Uterus (tissue), 4 donors: ENCODE data around the gene MBTD1. TPM values are rescaled to one million over a fixed set of nuclear protein-coding genes. Genes with fewer than 3 reads are reported as not detected.

Experiments
- DNase-seq, 2 donors: peaks; one replicate each; pipeline ENCODE4 v3.0.0-alpha.2; 2019 to 2020
- H3K27ac ChIP-seq, 2 donors: fragments of 200-600 bp; sonication (generic); 1 replicate in 1 of 2; 2 replicates in 1 of 2; pipeline ENCODE4 v1.5.1; 2016 to 2018
- H3K27me3 ChIP-seq, 2 donors: fragments of 200-600 bp; sonication (generic); one replicate each; pipeline ENCODE4 v1.5.1; 2018 to 2019; ENCODE audit warnings: control low read depth in 1 of 2
- H3K36me3 ChIP-seq, 2 donors: fragments of 200-600 bp; sonication (generic); one replicate each; pipeline ENCODE4 v1.5.1; 2019; ENCODE audit warnings: control low read depth in 1 of 2
- H3K4me1 ChIP-seq, 2 donors: fragments of 200-600 bp; sonication (generic); one replicate each; pipeline ENCODE4 v1.5.1; 2018 to 2019; ENCODE audit warnings: control low read depth in 1 of 2
- H3K4me3 ChIP-seq, 2 donors: fragments of 200-600 bp; sonication (generic); 1 replicate in 1 of 2; 2 replicates in 1 of 2; pipeline ENCODE4 v1.5.1; 2018 to 2019; ENCODE audit warnings: mild to moderate bottlenecking in 1 of 2
- H3K9me3 ChIP-seq, 2 donors: fragments of 200-600 bp; sonication (generic); one replicate each; pipeline ENCODE4 v1.5.1; 2019; ENCODE audit warnings: control low read depth in 1 of 2
- POLR2A ChIP-seq, 2 donors: fragments of 450-650 bp; IDR thresholded peaks; one replicate each; pipeline ENCODE4 v1.6.1; 2016; ENCODE audit warnings: antibody characterized with exemption in 2 of 2, mild to moderate bottlenecking in 1 of 2, moderate library complexity in 1 of 2
- intact Hi-C: fragments of 100-400 bp; cut with DNase I; formaldehyde crosslinking; loops from one replicate; pipeline ENCODE4 v1.15.1; 2023; ENCODE audit warnings: low total_unique reads
- total RNA-seq, 4 donors: library from RNA; depleted of rRNA in 3 of 4; stranded (reverse); fragments of >200 nt in 3 of 4; gene quantifications; one replicate each; pipeline versions ENCODE4 v1.1.0 to v1.2.4, GENCODE V29; 2014 to 2023
- TF ChIP-seq, protein P1 (sequence below), 4 experiments: fragments of 200-600 bp in 2 of 4; fragments of 450-650 bp in 2 of 4; sonication (generic) in 2 of 4; IDR thresholded peaks; one replicate each; pipeline ENCODE4 v1.5.1; 2016 to 2019; ENCODE audit warnings: antibody characterized with exemption in 4 of 4, mild to moderate bottlenecking in 2 of 4, moderate library complexity in 1 of 4
- donor health status: DM: yes; HTN: yes; CAD: no.

MBTD1 gene
- total RNA-seq, 4 donors from 2014 or later, result 13.6 to 60.9 (median 30.5) TPM

DNA sequence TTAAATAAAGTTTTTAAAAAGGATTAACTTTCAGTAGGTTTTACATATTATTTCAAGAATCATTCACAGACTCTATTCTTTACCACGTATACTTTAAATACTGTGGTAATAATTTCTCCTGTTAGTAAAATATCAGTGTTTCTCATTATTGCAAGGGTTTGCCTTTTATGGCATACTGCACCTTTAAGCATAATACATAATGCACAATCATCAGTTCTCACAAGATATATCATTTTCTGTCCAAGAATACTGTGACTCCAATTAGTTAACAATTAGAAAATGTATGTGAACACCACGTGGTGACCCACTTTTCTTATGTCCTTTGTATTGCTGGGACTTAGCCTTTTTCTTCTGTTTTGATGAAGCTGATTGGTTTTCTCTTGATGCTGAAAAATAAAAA is 68.0 kb downstream of the MBTD1 start:
- DNase-seq, result no peak
- Histone ChIP-seq H3K36me3 (no peaks in the 10 kb centered on the region), H3K27ac (no peak overlapping the region), H3K4me1 (no peaks in the 10 kb centered on the region), H3K27me3 (no peaks in the 10 kb centered on the region), H3K9me3 (no peaks in the 10 kb centered on the region), H3K4me3 (no peak overlapping the region)
- TF ChIP-seq, protein P1, sequence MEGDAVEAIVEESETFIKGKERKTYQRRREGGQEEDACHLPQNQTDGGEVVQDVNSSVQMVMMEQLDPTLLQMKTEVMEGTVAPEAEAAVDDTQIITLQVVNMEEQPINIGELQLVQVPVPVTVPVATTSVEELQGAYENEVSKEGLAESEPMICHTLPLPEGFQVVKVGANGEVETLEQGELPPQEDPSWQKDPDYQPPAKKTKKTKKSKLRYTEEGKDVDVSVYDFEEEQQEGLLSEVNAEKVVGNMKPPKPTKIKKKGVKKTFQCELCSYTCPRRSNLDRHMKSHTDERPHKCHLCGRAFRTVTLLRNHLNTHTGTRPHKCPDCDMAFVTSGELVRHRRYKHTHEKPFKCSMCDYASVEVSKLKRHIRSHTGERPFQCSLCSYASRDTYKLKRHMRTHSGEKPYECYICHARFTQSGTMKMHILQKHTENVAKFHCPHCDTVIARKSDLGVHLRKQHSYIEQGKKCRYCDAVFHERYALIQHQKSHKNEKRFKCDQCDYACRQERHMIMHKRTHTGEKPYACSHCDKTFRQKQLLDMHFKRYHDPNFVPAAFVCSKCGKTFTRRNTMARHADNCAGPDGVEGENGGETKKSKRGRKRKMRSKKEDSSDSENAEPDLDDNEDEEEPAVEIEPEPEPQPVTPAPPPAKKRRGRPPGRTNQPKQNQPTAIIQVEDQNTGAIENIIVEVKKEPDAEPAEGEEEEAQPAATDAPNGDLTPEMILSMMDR (IDR thresholded peaks at IDR 0.05), result no peak
- TF ChIP-seq POLR2A (IDR thresholded peaks at IDR 0.05), result no peak
- intact Hi-C loops, result no loop called here

DNA sequence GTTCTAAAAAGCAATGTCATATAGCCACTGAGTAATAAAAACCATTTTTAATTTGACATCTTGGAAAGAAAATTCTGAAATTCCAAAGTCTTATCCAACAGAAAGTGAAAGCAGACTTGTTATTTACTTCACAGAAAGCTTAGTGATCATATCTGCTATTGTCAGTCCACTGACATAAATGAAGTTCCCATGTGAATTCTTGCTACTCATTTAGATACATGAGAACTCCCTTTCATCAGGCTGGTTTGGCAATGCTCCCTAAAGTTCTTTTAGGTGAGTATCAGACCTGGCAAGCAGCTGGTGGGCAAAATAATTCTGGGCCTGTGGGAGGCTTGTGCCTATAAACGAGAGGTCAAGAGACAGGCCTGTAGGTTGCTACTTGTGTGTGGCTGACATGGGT is 70.2 kb downstream of the MBTD1 start:
- no peaks in the 10 kb centered on the region for H3K9me3 ChIP-seq
- H3K36me3 ChIP-seq, result no peaks in the 10 kb centered on the region
- H3K4me1 ChIP-seq, result no peaks in the 10 kb centered on the region
- H3K4me3 ChIP-seq, result no peak overlapping the region
- H3K27me3 ChIP-seq, result no peaks in the 10 kb centered on the region
- H3K27ac ChIP-seq, result no peak overlapping the region
- no peak for DNase-seq
- intact Hi-C loops, result no loop called here
- TF ChIP-seq, protein P1 (IDR thresholded peaks at IDR 0.05), result no peak
- TF ChIP-seq POLR2A (IDR thresholded peaks at IDR 0.05), result no peak

DNA sequence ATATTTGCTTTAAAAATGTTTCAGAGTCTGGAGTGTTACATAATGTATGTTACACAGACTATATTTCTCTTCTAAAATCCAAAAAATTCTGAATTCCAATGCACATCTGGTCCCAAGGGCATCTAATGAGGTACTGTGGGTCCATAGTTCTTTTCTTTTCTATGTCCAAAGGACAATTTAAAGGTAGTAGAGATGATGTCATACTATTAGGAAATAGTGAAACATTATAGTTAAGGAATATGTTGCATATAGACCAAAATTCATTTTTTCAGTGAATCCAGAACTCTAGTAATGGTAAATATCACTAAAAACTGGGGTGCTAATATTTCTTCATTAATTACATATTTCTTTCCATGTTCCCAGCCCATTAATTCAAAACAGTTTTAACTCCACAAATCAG is 70.7 kb downstream of the MBTD1 start:
- Histone ChIP-seq H3K9me3 (no peaks in the 10 kb centered on the region), H3K27ac (no peak overlapping the region), H3K36me3 (no peaks in the 10 kb centered on the region), H3K4me3 (no peak overlapping the region), H3K4me1 (no peaks in the 10 kb centered on the region), H3K27me3 (no peaks in the 10 kb centered on the region)
- intact Hi-C loops, result no loop called here
- no peak for DNase-seq
- TF ChIP-seq POLR2A (IDR thresholded peaks at IDR 0.05), result no peak
- TF ChIP-seq, protein P1 (IDR thresholded peaks at IDR 0.05), result no peak

DNA sequence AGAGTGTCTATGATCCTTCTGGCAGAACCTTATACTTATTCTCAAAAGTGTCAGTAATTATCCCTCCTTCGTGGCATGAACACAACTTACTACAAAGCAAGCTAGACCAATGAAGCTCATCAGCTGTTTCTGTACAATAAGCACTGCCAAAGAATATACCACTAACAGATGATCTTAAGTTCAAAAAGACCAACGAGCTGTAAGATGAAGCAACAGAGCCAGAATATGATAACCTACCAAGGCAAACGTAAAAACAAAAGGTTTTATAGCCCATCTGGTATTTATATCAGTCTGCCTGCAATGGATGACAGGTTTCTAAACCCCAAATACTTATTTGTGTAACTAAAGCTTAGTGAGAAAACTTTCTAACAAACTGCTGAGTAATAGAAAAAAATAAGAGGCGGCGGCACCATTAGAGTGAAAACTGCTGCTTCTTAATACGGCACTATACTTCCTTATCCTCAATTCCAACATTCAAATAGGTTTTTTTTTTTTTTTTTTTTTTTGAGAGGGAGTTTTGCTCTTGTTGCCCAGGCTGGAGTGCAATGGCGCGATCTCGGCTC is 71.5 kb downstream of the MBTD1 start:
- Histone ChIP-seq H3K4me3 (no peak overlapping the region), H3K36me3 (no peaks in the 10 kb centered on the region), H3K4me1 (no peaks in the 10 kb centered on the region), H3K27me3 (no peaks in the 10 kb centered on the region), H3K27ac (no peak overlapping the region), H3K9me3 (no peaks in the 10 kb centered on the region)
- DNase-seq, result no peak
- intact Hi-C loops, result no loop called here
- TF ChIP-seq, protein P1 (IDR thresholded peaks at IDR 0.05), result no peak

DNA sequence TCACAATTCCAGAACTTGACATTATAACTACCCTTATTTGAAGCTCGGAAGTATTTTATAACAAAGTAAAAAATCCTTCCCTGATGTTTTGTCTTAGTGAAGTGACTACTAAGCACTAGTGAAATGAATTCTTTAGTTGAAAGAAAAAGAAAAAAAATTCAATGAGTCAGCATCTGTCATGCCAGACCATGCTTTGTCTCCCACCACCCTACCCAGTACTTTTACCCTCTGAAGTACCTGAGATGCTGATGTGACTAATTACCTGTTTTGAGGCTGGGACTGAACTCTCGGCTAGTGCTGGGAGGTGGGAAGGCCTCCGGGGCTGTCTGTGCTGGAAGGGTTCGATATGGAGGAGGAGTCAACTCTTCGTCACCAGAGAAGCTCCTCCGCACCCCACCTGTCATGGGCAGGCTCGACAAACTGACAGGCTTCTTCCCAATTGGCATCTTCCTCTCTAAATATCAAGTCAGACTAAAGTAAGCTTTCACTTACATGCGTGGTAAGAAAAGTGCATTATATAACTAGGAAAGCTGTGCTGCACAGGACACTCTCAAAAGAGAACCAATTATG is 74.0 kb downstream of the MBTD1 start:
- Histone ChIP-seq H3K36me3 (no peaks in the 10 kb centered on the region), H3K4me3 (no peak overlapping the region), H3K9me3 (no peaks in the 10 kb centered on the region), H3K4me1 (no peaks in the 10 kb centered on the region), H3K27me3 (no peaks in the 10 kb centered on the region), H3K27ac (no peak overlapping the region)
- DNase-seq, result no peak
- intact Hi-C loops, result no loop called here
- TF ChIP-seq POLR2A (IDR thresholded peaks at IDR 0.05), result no peak
- TF ChIP-seq, protein P1 (IDR thresholded peaks at IDR 0.05), result no peak
